HEK293 (cell line): ENCODE measurements around the gene HSPB6.

Experiments used
- GLIS1 ChIP-seq: fragments of 450-650 bp; formaldehyde crosslinking; IDR thresholded peaks from 2 replicates; pipeline ENCODE4 v1.5.1; 2016; ENCODE audit warnings: missing biosample characterization, missing genetic modification characterization
- KLF16 ChIP-seq: fragments of 450-650 bp; formaldehyde crosslinking; IDR thresholded peaks from 2 replicates; pipeline ENCODE4 v1.5.1; 2017; ENCODE audit warnings: missing biosample characterization, missing genetic modification characterization
- SETDB1 ChIP-seq: IDR thresholded peaks from one replicate; pipeline ENCODE4 v1.6.1; 2017; ENCODE audit warnings: mild to moderate bottlenecking, low read length, moderate library complexity, mixed read lengths; ENCODE audit not compliant: insufficient read length
- YY1 ChIP-seq: fragments of 450-650 bp; formaldehyde crosslinking; IDR thresholded peaks from 2 replicates; pipeline ENCODE4 v1.5.1; 2018; ENCODE audit warnings: missing biosample characterization, missing genetic modification characterization
- ZNF202 ChIP-seq: fragments of 450-650 bp; formaldehyde crosslinking; IDR thresholded peaks from 2 replicates; pipeline ENCODE4 v1.5.1; 2016; ENCODE audit warnings: missing biosample characterization, missing genetic modification characterization, borderline replicate concordance
- ZNF311 ChIP-seq: fragments of 450-650 bp; formaldehyde crosslinking; IDR thresholded peaks from 2 replicates; pipeline ENCODE4 v1.5.1; 2017; ENCODE audit warnings: missing biosample characterization, missing genetic modification characterization, borderline replicate concordance
- ZNF391 ChIP-seq: fragments of 450-650 bp; formaldehyde crosslinking; IDR thresholded peaks from 2 replicates; pipeline ENCODE4 v1.5.1; 2016; ENCODE audit warnings: low read depth, missing biosample characterization, missing genetic modification characterization, borderline replicate concordance
- ZNF394 ChIP-seq: fragments of 450-650 bp; formaldehyde crosslinking; IDR thresholded peaks from 2 replicates; pipeline ENCODE4 v1.5.1; 2016; ENCODE audit warnings: missing biosample characterization, missing genetic modification characterization, mild to moderate bottlenecking, moderate library complexity, borderline replicate concordance
- ZNF521 ChIP-seq: fragments of 450-650 bp; formaldehyde crosslinking; IDR thresholded peaks from 2 replicates; pipeline ENCODE4 v1.5.1; 2017; ENCODE audit warnings: missing biosample characterization, mild to moderate bottlenecking, missing genetic modification characterization
- TF ChIP-seq, protein P1 (sequence below): fragments of 450-650 bp; formaldehyde crosslinking; IDR thresholded peaks from 2 replicates; pipeline ENCODE4 v1.5.0; 2017; ENCODE audit warnings: missing biosample characterization, missing genetic modification characterization, borderline replicate concordance
- TF ChIP-seq, protein P2 (sequence below): fragments of 450-650 bp; formaldehyde crosslinking; IDR thresholded peaks from 2 replicates; pipeline ENCODE4 v1.5.1; 2016; ENCODE audit warnings: missing biosample characterization, missing genetic modification characterization
- TF ChIP-seq, protein P3 (sequence below): sonication (generic); formaldehyde crosslinking; IDR thresholded peaks from 2 replicates; pipeline ENCODE4 v1.8.1; 2022; ENCODE audit warnings: mild to moderate bottlenecking, moderate library complexity, missing genetic modification reagents

DNA sequence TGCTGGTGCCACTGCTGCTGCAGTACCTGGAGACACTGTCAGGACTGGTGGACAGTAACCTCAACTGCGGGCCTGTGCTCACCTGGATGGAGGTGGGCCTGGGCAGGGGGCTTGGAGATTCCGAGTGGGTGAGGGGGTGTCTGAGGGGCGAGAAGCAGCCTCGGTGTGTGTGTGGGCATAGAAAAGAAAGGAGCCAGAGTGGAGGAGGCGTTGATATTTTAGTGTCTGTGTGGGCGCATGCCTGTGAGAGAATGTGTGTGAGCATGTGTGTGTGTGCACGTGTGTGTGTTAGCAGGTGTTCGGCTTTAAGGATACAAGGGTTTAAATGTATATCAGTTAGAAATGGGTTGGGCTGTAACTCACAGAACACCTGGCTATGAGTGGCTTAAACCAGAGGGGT is 22.2 kb upstream of the HSPB6 start:
- no peak for TF ChIP-seq YY1
- TF ChIP-seq, protein P1, sequence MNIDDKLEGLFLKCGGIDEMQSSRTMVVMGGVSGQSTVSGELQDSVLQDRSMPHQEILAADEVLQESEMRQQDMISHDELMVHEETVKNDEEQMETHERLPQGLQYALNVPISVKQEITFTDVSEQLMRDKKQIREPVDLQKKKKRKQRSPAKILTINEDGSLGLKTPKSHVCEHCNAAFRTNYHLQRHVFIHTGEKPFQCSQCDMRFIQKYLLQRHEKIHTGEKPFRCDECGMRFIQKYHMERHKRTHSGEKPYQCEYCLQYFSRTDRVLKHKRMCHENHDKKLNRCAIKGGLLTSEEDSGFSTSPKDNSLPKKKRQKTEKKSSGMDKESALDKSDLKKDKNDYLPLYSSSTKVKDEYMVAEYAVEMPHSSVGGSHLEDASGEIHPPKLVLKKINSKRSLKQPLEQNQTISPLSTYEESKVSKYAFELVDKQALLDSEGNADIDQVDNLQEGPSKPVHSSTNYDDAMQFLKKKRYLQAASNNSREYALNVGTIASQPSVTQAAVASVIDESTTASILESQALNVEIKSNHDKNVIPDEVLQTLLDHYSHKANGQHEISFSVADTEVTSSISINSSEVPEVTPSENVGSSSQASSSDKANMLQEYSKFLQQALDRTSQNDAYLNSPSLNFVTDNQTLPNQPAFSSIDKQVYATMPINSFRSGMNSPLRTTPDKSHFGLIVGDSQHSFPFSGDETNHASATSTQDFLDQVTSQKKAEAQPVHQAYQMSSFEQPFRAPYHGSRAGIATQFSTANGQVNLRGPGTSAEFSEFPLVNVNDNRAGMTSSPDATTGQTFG (tag by site-specific recombination), result no peak
- no peak for TF ChIP-seq GLIS1 (tag by site-specific recombination)
- TF ChIP-seq ZNF394 (tag by site-specific recombination), result no peak
- TF ChIP-seq ZNF521 (tag by site-specific recombination), result no peak
- TF ChIP-seq, protein P2, sequence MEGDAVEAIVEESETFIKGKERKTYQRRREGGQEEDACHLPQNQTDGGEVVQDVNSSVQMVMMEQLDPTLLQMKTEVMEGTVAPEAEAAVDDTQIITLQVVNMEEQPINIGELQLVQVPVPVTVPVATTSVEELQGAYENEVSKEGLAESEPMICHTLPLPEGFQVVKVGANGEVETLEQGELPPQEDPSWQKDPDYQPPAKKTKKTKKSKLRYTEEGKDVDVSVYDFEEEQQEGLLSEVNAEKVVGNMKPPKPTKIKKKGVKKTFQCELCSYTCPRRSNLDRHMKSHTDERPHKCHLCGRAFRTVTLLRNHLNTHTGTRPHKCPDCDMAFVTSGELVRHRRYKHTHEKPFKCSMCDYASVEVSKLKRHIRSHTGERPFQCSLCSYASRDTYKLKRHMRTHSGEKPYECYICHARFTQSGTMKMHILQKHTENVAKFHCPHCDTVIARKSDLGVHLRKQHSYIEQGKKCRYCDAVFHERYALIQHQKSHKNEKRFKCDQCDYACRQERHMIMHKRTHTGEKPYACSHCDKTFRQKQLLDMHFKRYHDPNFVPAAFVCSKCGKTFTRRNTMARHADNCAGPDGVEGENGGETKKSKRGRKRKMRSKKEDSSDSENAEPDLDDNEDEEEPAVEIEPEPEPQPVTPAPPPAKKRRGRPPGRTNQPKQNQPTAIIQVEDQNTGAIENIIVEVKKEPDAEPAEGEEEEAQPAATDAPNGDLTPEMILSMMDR (tag by site-specific recombination), result no peak
- no peak for TF ChIP-seq ZNF202 (tag by site-specific recombination)
- no peak for TF ChIP-seq SETDB1
- no peak for TF ChIP-seq ZNF391 (tag by site-specific recombination)
- TF ChIP-seq ZNF311, result no peak
- TF ChIP-seq, protein P3, sequence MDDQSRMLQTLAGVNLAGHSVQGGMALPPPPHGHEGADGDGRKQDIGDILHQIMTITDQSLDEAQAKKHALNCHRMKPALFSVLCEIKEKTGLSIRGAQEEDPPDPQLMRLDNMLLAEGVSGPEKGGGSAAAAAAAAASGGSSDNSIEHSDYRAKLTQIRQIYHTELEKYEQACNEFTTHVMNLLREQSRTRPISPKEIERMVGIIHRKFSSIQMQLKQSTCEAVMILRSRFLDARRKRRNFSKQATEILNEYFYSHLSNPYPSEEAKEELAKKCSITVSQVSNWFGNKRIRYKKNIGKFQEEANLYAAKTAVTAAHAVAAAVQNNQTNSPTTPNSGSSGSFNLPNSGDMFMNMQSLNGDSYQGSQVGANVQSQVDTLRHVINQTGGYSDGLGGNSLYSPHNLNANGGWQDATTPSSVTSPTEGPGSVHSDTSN (CRISPR knock-in tag), result no peak
- no peak for TF ChIP-seq KLF16 (tag by site-specific recombination)
